Trophoblast cell (in vitro differentiated cells and primary cell): Measurements from ENCODE around the gene TMEM63B.

ENCODE experiments used
- DNase-seq, 2 donors: peaks; one replicate each; pipeline ENCODE4 v3.0.0-alpha.2; 2016
- H2AFZ ChIP-seq: 2 replicates; pipeline ENCODE4 v1.6.1; 2013; ENCODE audit warnings: low read length, moderate library complexity, mild to moderate bottlenecking; ENCODE audit not compliant: insufficient read depth, poor library complexity
- H2AK5ac ChIP-seq: 2 replicates; pipeline ENCODE4 v1.6.1; 2013; ENCODE audit warnings: mild to moderate bottlenecking, low read length
- H2BK120ac ChIP-seq: 2 replicates; pipeline ENCODE4 v1.6.1; 2013; ENCODE audit warnings: low read length, mild to moderate bottlenecking, moderate library complexity; ENCODE audit not compliant: insufficient read depth, poor library complexity
- H2BK12ac ChIP-seq: 2 replicates; pipeline ENCODE4 v1.6.1; 2013; ENCODE audit warnings: mild to moderate bottlenecking, low read length, moderate library complexity
- H2BK5ac ChIP-seq: 2 replicates; pipeline ENCODE4 v1.6.1; 2013; ENCODE audit warnings: low read length, low read depth, moderate library complexity, mild to moderate bottlenecking; ENCODE audit not compliant: poor library complexity
- H3K14ac ChIP-seq: 2 replicates; pipeline ENCODE4 v1.6.1; 2013; ENCODE audit warnings: mild to moderate bottlenecking, low read length
- H3K18ac ChIP-seq: 2 replicates; pipeline ENCODE4 v1.6.1; 2013; ENCODE audit warnings: mild to moderate bottlenecking, low read length
- H3K23ac ChIP-seq: 2 replicates; pipeline ENCODE4 v1.6.1; 2013; ENCODE audit warnings: low read length
- H3K27ac ChIP-seq: 2 replicates; pipeline ENCODE4 v1.5.1; 2013; ENCODE audit warnings: low read depth, mild to moderate bottlenecking, inconsistent platforms, low read length, moderate library complexity
- H3K27me3 ChIP-seq: 2 replicates; pipeline ENCODE4 v1.6.1; 2013; ENCODE audit warnings: inconsistent platforms, mild to moderate bottlenecking, low read length, moderate library complexity; ENCODE audit not compliant: insufficient read depth
- H3K36me3 ChIP-seq, 2 experiments: 1 replicate in 1 of 2; 2 replicates in 1 of 2; pipeline ENCODE4 v1.6.1; 2013; ENCODE audit warnings: low read length in 2 of 2, mild to moderate bottlenecking in 2 of 2, moderate library complexity in 1 of 2; ENCODE audit not compliant: insufficient read depth in 2 of 2, control insufficient read depth in 1 of 2
- H3K4ac ChIP-seq: 2 replicates; pipeline ENCODE4 v1.6.1; 2013; ENCODE audit warnings: low read depth, mild to moderate bottlenecking, low read length, moderate library complexity
- H3K4me1 ChIP-seq, 2 experiments: 1 replicate in 1 of 2; 2 replicates in 1 of 2; pipeline ENCODE4 v1.6.1; 2013; ENCODE audit warnings: low read length in 2 of 2, mild to moderate bottlenecking in 2 of 2, moderate library complexity in 1 of 2; ENCODE audit not compliant: insufficient read depth in 2 of 2, control insufficient read depth in 1 of 2
- H3K4me2 ChIP-seq: 2 replicates; pipeline ENCODE4 v1.6.1; 2013; ENCODE audit warnings: inconsistent platforms, mild to moderate bottlenecking, low read length, moderate library complexity
- H3K4me3 ChIP-seq: 2 replicates; pipeline ENCODE4 v1.5.1; 2013; ENCODE audit warnings: mild to moderate bottlenecking, low read depth, low read length, inconsistent platforms
- H3K79me1 ChIP-seq: one replicate; pipeline ENCODE4 v1.6.1; 2013; ENCODE audit warnings: low read length
- H3K79me2 ChIP-seq: 2 replicates; pipeline ENCODE4 v1.6.1; 2013; ENCODE audit warnings: low read length, mild to moderate bottlenecking; ENCODE audit not compliant: control insufficient read depth, insufficient read depth, poor library complexity
- H3K9ac ChIP-seq: 2 replicates; pipeline ENCODE4 v1.6.1; 2013; ENCODE audit warnings: mild to moderate bottlenecking, low read length
- H3K9me3 ChIP-seq: 2 replicates; pipeline ENCODE4 v1.6.1; 2013; ENCODE audit warnings: low read depth, mild to moderate bottlenecking, control low read depth, inconsistent platforms, low read length; ENCODE audit not compliant: insufficient read depth
- H4K12ac ChIP-seq: 2 replicates; pipeline ENCODE4 v1.6.1; 2013; ENCODE audit warnings: low read depth, mild to moderate bottlenecking, low read length, moderate library complexity
- H4K8ac ChIP-seq: 2 replicates; pipeline ENCODE4 v1.6.1; 2013; ENCODE audit warnings: low read depth, mild to moderate bottlenecking, low read length, moderate library complexity
- H4K91ac ChIP-seq: one replicate; pipeline ENCODE4 v1.6.1; 2013; ENCODE audit warnings: low read depth, mild to moderate bottlenecking, low read length, moderate library complexity
- WGBS: extraction: QIAGEN DNeasy Blood & Tissue Kit; methylation state at CpG from one replicate; pipeline ENCODE4 v1.1.7; 2013; ENCODE audit warnings: missing lambda C conversion rate; ENCODE audit not compliant: insufficient read length, insufficient coverage; ENCODE audit errors: extremely low coverage; 5-methylcytosine and 5-hydroxymethylcytosine counted together

Gene TMEM63B

DNA sequence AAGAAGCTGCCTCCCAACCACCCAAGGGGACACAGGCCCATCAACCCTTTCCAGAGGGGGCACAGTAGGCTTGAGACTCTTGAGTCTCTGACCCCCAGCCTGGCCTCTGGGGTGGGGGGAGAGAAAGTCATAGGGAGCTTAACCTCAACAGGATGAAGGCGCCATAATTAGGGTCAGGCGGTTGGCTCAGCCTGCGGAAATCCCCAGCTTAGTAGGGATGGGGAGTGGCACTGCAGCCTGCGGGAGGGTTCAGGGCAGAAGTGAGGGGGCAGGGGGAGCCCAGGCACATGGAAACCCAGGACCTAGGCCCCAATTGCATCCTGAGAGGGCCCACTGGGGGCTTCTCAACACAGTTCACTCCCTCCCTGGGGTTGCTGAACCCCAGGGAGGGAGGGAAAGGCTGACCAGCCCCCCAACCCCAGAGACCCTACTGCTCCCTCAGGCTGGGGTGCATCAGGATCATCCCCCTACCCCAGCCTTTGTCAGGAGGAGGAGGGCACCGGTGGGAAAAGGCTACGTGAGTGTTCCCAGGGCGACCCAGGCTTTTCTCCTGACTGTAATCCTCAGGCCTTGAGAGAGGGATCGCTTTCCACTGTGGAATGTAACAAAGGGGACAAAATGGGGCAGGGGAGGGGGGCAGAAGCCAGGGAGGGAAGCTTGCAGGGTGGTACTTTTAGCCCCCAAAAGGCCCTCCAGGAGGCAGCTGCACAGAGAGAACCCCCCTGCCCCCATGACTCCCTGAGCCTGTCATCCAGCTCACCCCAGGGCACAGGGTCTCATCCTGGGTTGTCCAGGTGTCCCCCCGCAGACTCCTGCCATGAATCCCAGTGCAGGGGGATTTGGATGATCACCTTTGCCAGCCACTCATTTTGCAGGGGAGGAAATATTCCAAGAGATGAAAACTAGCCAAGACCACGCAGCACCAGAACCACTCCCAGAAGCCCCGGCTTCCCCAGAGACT lies 46.5 kb upstream of the TMEM63B start:
- Histone ChIP-seq H3K4ac (no peak overlapping the region), H3K9ac (no peak overlapping the region), H3K27ac (no peak overlapping the region), H3K4me1 (peaks cover 3 to 10% of the 10 kb centered on the region in 2 experiments), H3K23ac (no peak overlapping the region), H4K91ac (no peak overlapping the region), H2AFZ (no peak overlapping the region), H2BK120ac (no peak overlapping the region), H3K14ac (no peak overlapping the region), H4K12ac (no peak overlapping the region), H3K79me2 (no peaks in the 10 kb centered on the region), H3K27me3 (peaks cover 5% of the 10 kb centered on the region), H3K79me1 (no peaks in the 10 kb centered on the region), H3K9me3 (no peaks in the 10 kb centered on the region), H2BK12ac (no peak overlapping the region), H3K36me3 (no peaks in the 10 kb centered on the region), H3K4me2 (no peak overlapping the region), H3K18ac (no peak overlapping the region), H2AK5ac (no peak overlapping the region), H4K8ac (no peak overlapping the region), H2BK5ac (no peak overlapping the region), H3K4me3 (no peak overlapping the region)
- no peak for DNase-seq
- no CpG with 5 or more reads among the region's 11 CpGs for WGBS

DNA sequence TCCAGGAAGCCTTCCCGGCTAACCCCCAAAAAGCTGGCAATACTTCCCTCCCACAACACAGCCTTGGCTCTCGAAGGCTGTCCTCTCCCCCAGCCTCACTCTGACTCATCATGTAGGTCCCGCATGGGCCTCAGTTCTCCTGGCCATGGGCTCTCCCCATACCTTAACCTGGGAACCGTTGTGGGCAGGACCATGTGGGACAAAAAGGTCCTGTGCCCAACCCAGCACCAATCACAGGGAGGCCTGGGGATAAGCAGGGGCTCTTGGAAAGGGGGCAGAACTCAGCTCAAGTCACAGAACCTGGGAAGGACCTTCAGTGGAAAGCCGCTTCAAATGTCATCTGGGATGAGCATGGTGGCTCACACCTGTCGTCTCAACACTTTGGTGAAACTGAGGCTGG lies 45.6 kb upstream of the TMEM63B start:
- no peak overlapping the region for H2AFZ ChIP-seq
- no peaks in the 10 kb centered on the region for H3K79me2 ChIP-seq
- peaks cover 2 to 7% of the 10 kb centered on the region in 2 experiments for H3K4me1 ChIP-seq
- H3K4me3 ChIP-seq = no peak overlapping the region
- no peak overlapping the region for H3K4me2 ChIP-seq
- H3K4ac ChIP-seq = no peak overlapping the region
- H4K8ac ChIP-seq = no peak overlapping the region
- H3K27me3 ChIP-seq = peaks cover 3% of the 10 kb centered on the region
- no peak overlapping the region for H3K9ac ChIP-seq
- no peaks in the 10 kb centered on the region for H3K79me1 ChIP-seq
- no peak overlapping the region for H4K91ac ChIP-seq
- H3K14ac ChIP-seq = no peak overlapping the region
- no peak overlapping the region for H2AK5ac ChIP-seq
- H3K27ac ChIP-seq = no peak overlapping the region
- no peak overlapping the region for H3K23ac ChIP-seq
- no peak overlapping the region for H3K18ac ChIP-seq
- no peaks in the 10 kb centered on the region for H3K36me3 ChIP-seq
- WGBS = no CpG with 5 or more reads among the region's 6 CpGs
- no peaks in the 10 kb centered on the region for H3K9me3 ChIP-seq
- no peak overlapping the region for H4K12ac ChIP-seq
- H2BK5ac ChIP-seq = no peak overlapping the region
- DNase-seq = no peak
- no peak overlapping the region for H2BK120ac ChIP-seq
- no peak overlapping the region for H2BK12ac ChIP-seq

DNA sequence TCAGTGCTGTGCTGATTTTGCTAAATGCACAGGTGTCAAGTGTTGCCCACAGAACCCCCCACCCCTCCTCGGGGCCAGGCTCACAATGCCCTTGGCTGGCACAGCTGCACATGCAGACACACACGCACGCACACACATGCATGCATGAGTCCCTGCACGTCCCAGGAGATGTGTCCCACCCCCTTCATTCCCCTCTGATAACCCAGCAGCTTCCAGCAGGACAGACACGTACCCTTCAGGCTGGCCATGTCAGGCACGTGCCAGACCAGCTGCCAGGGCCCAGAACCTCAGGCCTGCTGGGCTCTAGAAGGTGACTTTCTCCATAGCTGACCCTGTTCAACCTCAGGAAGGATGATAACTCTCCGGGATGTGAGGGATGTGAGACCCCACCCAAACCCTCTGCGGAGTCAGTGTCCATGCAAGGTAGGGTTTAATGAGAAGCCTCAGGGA lies 44.5 kb upstream of the TMEM63B start:
- no peak overlapping the region for H3K4me2 ChIP-seq
- WGBS = no CpG with 5 or more reads among the region's 8 CpGs
- no peak overlapping the region for H3K4ac ChIP-seq
- no peak overlapping the region for H2BK12ac ChIP-seq
- no peak overlapping the region for H4K91ac ChIP-seq
- H3K27me3 ChIP-seq = no peaks in the 10 kb centered on the region
- H3K79me2 ChIP-seq = no peaks in the 10 kb centered on the region
- H3K27ac ChIP-seq = no peak overlapping the region
- no peaks in the 10 kb centered on the region for H3K9me3 ChIP-seq
- H2BK120ac ChIP-seq = no peak overlapping the region
- no peak overlapping the region for H4K8ac ChIP-seq
- H2BK5ac ChIP-seq = no peak overlapping the region
- no peaks in the 10 kb centered on the region for H3K36me3 ChIP-seq
- no peak overlapping the region for H3K18ac ChIP-seq
- DNase-seq = no peak
- no peak overlapping the region for H2AK5ac ChIP-seq
- H3K4me1 ChIP-seq = peaks cover 0 to 4% of the 10 kb centered on the region in 2 experiments
- H3K14ac ChIP-seq = no peak overlapping the region
- H3K23ac ChIP-seq = no peak overlapping the region
- no peak overlapping the region for H4K12ac ChIP-seq
- no peaks in the 10 kb centered on the region for H3K79me1 ChIP-seq
- no peak overlapping the region for H3K9ac ChIP-seq
- H3K4me3 ChIP-seq = no peak overlapping the region
- no peak overlapping the region for H2AFZ ChIP-seq

DNA sequence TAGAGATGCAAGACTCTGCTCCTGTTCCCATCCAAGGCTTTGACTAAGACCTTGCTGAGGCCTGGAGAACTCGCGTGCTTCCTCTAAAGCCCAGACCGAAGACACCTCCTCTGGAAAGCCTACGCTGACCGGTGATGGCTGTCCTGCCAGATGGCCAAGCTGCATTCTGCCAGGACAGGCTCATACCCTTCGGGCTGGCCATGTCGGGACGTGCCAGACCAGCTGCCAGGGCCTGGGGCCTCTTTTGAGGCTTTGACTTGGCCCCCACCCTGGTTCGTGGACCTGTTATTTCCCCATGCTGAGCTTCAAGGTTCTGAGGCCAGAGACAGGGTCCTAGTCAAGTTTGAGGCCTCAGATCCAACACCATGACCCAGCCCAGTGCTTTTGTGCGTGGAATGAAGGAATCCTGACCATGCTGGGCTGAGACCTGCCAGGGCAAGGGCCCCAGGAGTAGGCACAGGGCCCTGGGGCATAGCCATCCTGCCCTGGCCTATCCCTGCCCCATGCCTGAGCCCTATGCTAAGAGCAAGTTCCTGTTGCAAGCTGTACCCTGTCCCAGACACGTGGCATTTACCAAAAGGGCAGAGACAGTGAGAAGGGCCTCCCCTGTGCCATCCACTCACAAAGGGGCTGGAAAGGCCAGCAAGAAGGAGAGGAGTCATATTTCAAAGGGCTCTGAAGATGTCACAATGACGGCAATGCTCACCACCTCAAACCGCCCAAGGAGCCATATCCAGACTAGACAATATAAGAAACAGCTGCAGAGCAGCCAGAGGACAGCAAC lies 42.9 kb upstream of the TMEM63B start:
- Histone ChIP-seq H3K4me1 (peaks cover 0 to 4% of the 10 kb centered on the region in 2 experiments), H3K4ac (no peak overlapping the region), H4K12ac (no peak overlapping the region), H3K79me1 (no peaks in the 10 kb centered on the region), H3K27ac (no peak overlapping the region), H3K9me3 (no peaks in the 10 kb centered on the region), H2BK12ac (no peak overlapping the region), H3K23ac (no peak overlapping the region), H3K36me3 (peaks cover 1 to 4% of the 10 kb centered on the region in 2 experiments), H3K4me3 (no peak overlapping the region), H3K14ac (no peak overlapping the region), H2BK120ac (no peak overlapping the region), H2AK5ac (no peak overlapping the region), H3K79me2 (no peaks in the 10 kb centered on the region), H3K18ac (no peak overlapping the region), H3K9ac (no peak overlapping the region), H3K27me3 (no peaks in the 10 kb centered on the region), H2BK5ac (no peak overlapping the region), H4K8ac (no peak overlapping the region), H4K91ac (no peak overlapping the region), H3K4me2 (no peak overlapping the region), H2AFZ (no peak overlapping the region)
- WGBS = no CpG with 5 or more reads among the region's 13 CpGs
- no peak for DNase-seq
